VCaP (cell line): Measurements from ENCODE around the gene MUC5B.

Experiments
- H3K27ac ChIP-seq: fragments of 450-650 bp; 2 replicates; pipeline ENCODE4 v1.5.1; 2017
- TF ChIP-seq, protein P1 (sequence below): fragments of 450-650 bp; conservative IDR thresholded peaks from 2 replicates; pipeline ENCODE4 v1.5.1; 2017; ENCODE audit warnings: mild to moderate bottlenecking, moderate library complexity

The MUC5B gene

DNA sequence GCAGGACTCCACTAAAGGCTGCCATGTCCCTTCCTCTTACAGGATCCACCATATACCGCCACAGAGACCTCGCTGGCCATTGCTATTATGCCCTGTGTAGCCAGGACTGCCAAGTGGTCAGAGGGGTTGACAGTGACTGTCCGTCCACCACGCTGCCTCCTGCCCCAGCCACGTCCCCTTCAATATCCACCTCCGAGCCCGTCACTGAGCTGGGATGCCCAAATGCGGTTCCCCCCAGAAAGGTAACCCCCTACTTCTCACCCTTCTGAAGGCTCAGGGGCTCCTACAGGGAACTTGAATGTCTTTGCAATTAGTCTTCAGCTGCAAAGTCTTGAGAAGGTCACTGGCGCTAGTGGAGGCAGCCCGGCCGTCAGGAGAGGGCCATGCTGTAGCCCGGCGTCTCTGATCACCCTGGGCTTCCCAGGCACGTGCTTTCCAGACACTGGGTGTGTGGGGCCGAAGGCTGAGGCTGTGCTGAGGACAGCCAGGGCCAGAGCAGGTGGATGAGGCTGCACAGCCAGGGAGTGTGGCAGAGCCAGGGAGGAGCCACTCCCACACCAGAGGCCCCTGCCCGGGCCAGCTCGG, 30.0 kb upstream of the MUC5B start:
- TF ChIP-seq, protein P1, sequence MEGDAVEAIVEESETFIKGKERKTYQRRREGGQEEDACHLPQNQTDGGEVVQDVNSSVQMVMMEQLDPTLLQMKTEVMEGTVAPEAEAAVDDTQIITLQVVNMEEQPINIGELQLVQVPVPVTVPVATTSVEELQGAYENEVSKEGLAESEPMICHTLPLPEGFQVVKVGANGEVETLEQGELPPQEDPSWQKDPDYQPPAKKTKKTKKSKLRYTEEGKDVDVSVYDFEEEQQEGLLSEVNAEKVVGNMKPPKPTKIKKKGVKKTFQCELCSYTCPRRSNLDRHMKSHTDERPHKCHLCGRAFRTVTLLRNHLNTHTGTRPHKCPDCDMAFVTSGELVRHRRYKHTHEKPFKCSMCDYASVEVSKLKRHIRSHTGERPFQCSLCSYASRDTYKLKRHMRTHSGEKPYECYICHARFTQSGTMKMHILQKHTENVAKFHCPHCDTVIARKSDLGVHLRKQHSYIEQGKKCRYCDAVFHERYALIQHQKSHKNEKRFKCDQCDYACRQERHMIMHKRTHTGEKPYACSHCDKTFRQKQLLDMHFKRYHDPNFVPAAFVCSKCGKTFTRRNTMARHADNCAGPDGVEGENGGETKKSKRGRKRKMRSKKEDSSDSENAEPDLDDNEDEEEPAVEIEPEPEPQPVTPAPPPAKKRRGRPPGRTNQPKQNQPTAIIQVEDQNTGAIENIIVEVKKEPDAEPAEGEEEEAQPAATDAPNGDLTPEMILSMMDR, result no peak
- H3K27ac ChIP-seq, result no peak overlapping the region

DNA sequence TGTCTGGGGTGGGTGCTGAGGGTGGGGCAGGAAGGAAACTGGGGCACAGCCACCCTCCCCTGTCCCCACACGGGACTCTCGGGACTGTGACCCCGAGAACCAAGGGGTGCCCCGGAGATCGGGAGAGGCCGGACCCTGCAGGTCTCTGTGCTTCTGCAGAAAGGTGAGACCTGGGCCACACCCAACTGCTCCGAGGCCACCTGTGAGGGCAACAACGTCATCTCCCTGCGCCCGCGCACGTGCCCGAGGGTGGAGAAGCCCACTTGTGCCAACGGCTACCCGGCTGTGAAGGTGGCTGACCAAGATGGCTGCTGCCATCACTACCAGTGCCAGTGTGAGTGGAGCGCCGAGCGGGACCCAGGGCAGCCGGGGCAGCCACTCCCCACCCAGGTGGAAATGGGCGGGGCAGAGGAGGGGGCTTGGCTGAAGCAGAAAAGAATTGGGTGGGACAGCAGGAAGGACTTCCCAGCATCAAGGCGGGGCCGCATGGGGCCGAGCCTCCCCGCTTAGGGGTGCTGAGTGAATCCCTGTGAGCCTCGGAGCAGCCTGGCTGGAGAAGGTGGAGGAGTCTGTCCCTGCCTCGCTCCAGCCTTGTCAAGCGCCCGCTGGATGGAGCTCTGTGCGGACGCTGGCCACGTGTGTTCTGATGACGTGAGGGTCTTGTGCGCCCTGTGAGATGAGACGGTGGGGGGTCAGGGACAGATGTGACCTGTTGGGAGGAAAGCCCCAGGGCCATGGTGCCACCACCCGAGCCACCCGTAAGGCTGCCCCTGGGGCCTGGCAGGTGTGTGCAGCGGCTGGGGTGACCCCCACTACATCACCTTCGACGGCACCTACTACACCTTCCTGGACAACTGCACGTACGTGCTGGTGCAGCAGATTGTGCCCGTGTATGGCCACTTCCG, 29.3 kb upstream of the MUC5B start:
- TF ChIP-seq, protein P1, result no peak
- H3K27ac ChIP-seq, result no peak overlapping the region

DNA sequence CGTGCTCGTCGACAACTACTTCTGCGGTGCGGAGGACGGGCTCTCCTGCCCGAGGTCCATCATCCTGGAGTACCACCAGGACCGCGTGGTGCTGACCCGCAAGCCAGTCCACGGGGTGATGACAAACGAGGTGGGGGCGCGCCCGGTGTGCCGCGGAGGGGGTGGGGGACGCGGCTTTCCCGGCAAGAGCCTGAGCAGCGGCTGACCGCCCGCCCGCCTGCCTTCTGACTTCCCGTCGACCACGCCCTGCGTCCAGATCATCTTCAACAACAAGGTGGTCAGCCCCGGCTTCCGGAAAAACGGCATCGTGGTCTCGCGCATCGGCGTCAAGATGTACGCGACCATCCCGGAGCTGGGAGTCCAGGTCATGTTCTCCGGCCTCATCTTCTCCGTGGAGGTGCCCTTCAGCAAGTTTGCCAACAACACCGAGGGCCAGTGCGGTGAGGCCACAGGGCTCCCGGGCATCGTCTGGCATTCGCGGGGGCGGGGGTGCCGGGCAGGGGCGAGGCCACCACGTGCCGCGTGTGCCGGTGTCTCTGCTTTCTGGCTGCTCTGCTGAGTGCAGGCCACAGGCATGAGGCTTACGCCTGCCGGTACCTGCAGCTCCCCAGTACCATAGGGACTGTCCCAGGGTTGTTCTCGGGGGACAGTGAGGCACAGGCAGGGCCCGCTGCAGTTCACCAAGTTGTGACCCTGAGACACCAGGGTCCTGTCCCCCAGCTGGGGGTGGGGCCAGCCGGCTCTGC, 28.5 kb upstream of the MUC5B start:
- TF ChIP-seq, protein P1, result no peak

DNA sequence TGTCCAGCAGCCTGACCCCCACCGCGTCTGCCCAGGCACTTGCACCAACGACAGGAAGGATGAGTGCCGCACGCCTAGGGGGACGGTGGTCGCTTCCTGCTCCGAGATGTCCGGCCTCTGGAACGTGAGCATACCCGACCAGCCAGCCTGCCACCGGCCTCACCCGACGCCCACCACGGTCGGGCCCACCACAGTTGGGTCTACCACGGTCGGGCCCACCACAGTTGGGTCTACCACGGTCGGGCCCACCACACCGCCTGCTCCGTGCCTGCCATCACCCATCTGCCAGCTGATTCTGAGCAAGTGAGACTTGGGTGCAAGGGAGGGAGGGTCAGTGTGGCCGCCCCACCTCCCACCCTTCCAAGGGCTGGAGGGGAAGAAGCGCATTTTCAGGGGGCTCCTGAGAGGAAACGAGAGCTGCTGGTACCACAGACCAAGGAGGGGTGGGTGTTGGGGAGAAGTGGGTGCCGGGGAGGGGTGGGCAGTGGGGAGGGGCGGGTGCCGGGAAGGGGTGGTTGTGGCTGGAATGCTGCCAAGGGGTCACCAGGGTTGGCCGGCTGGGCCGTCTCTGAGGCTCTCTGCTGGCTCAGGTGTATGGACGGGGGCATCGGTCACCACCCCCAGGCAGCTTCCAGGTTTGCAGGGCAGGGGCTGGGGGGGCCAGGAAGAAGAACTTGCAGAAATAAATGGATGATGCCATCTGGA, 27.7 kb upstream of the MUC5B start:
- TF ChIP-seq, protein P1, result no peak
- no peak overlapping the region for H3K27ac ChIP-seq

More for the DNA sequence above, 28.5 kb upstream of the MUC5B start:
- H3K27ac ChIP-seq, result no peak overlapping the region

DNA sequence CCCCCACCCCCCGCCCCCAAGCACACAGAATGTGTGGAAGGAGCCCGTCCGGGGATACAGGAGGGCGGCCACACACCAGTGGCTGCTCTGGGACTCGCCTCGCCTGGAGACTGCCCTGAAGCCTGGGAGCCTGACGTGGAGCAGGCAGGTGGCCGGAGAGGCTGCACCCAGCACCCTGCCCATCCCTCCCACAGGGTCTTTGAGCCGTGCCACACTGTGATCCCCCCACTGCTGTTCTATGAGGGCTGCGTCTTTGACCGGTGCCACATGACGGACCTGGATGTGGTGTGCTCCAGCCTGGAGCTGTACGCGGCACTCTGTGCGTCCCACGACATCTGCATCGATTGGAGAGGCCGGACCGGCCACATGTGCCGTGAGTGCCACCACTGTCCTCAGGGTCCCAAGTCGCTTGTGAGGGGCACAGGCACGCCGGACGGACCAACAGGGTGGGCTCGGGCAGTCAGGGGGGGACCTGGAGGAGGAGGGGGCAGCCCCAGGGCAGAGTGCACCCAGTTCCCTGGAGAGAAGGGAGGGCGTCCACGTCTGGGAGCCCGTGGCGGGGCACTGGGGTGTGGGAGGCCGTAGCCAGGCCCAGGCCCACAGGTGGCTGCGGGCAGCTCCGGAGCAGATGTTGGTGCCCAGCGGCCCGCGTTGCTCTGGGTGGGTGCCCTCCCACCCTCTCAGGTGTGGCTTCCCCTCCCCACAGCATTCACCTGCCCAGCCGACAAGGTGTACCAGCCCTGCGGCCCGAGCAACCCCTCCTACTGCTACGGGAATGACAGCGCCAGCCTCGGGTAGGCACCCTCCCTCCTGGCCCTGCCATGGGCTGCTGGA, 27.0 kb upstream of the MUC5B start:
- no peak overlapping the region for H3K27ac ChIP-seq
- TF ChIP-seq, protein P1, result no peak

DNA sequence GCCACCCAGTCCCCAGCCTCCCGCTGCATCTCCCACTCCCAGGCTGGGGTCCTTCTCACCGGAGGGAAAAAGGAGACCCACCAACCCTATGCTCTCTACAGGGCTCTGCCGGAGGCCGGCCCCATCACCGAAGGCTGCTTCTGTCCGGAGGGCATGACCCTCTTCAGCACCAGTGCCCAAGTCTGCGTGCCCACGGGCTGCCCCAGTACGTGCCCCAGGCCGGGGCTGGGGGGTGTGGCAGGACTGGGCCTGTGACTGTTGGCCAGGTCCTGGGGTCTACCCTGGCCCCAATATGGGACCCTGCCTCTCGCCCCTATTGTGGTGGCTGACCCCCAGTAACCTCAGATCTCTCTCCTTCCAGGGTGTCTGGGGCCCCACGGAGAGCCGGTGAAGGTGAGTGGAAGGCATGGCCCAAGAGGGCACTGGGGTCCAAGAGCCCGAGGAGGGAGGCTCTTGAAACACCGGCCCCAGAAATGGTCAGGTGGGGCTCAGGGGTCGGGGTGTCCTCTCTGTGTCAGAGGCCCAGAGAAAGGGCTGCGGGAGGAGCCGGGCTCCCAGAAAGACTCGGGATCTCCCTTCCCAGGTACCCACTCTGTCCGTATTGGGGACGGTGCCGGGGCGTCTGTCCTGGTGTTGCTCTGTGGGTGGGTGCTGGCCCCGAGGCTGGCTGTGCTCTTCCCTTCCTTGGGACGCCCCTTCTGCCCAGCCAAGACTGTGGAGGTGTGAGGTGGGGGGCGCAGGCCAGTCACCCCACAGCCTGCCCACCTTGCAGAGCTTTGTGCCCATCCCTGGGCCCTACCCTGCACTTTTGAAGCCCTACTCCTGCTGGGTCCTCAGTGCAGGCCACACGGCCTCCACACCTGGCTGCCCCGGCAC, 26.1 kb upstream of the MUC5B start:
- TF ChIP-seq, protein P1, result no peak
- H3K27ac ChIP-seq, result no peak overlapping the region
